A673 (cell line): ENCODE results near the gene SPOCD1.

Source experiments
- CTCF ChIP-seq: fragments of 300-800, 200-600 bp; sonication (generic); conservative IDR thresholded peaks from 2 replicates; pipeline ENCODE4 v1.5.1; 2017; ENCODE audit warnings: low read depth, mild to moderate bottlenecking, antibody characterized with exemption, low read length, moderate library complexity, mixed read lengths
- EZH2 ChIP-seq: fragments of 200-600 bp; sonication (generic); IDR thresholded peaks from 2 replicates; pipeline ENCODE4 v1.6.1; 2017; ENCODE audit warnings: borderline replicate concordance, low read depth, mild to moderate bottlenecking, mixed read lengths, antibody characterized with exemption, low read length; ENCODE audit not compliant: poor library complexity, severe bottlenecking

GRCh38 chr1:31792541-31792940 lies 23.3 kb downstream of the SPOCD1 start:
- TF ChIP-seq CTCF: no peak
- no peak for TF ChIP-seq EZH2
